T follicular helper cell (primary cell): ENCODE results near the gene TFCP2L1.
"Not testable (repeated sequence)": the region's sequence is repeated elsewhere in the genome, so short reads cannot be mapped to it uniquely, and the experiment has no call there.

Source experiments
- DNase-seq: peaks from one replicate; pipeline ENCODE4 v3.0.0-alpha.2; 2020; ENCODE audit warnings: low read depth
- total RNA-seq, 2 experiments: gene quantifications; one replicate each; lab custom pipeline; 2026; lab: John Stamatoyannopoulos, UW

Gene TFCP2L1
- 0.13 to 0.48 reads per million in 2 experiments for total RNA-seq

DNA sequence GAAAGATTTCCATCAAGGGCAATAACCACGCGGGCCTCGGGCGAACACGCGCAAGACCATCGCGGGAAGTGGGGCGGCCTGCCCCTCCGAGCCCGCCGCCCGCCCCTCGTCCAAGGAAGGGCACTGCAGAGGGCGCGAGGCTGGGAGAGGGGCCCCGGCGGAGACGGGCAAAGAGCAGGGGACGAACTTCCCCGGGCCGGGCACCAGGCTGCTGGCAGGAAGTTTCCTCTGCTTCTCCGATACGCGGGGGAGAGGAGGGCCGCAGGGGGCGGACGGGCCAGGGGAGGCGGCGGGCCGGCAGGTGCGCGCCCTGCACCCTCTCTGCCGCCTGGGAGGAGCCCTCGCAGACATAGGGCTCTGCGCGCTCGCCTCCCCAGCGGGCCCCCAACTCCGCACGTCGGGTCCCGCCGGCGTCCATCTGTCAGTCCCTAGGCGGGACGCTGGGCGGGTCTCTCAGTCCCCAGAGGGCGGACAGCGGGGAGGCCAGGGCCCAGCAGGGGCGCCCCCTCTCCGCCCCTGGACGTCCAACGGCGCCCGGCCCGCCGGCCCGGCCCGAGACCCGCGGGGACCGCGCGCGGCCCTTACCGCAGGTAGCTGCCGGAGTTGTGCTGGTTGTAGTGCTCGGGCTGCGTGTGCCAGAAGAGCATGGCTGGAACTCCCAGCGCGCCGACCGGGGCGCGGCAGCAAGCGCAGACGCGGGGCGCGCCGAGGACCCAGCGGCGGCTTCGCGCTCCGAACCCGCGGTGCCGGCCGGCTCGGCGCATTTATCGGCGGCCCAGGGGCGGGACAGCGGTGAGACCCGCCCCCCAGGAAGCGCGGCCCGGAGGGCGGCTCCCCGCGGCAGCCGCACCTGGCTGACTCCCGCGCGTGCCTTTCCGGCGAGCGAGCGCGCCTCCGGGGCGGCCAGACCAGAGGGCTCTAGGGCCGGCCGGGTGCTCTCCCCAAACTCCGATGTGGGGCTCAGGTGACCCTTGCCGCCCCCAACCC, at the start of gene TFCP2L1:
Gene TFCP2L1, minus strand, starts transcription at position 740 of the 987 bp plus-strand sequence. Its CDS starts 93 bp downstream, at position 647.
- DNase-seq = no peak

DNA sequence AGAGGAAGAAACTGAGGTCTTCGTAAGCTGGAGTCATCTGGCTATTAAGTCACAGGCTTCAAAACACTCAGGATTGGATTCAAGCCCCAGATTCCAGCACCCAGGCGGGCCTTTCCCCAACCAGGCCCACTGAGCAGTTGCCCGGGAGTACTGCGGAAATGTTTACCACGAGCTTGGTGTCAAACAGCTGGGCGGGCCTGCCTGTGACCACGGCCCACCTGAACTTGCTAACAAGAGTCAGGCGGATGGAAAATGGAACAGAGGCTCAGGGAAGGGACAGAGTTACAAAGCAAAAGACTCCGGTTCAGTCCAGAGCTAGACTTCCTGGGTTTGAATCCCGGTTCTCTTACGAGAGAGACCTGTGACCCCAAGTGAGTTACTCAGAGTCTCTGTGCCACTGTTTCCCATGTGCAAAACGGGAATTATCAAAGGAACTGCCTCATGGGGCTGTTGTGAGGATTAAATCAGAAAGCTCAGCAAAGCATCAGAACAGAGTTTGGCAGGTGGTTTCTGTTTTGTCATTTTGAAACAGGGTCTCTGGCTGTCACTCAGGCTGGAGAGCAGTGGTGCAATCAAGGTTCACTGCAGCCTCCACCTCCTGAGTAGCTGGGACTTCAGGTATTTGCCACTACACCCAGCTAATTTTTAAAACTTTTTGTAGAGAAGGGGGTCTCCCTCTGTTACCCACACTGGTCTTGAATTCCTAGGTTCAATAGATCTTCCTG, 49.0 kb upstream of the TFCP2L1 start:
- DNase-seq = no peak

- no peak for DNase-seq
These were observed 48.2 kb upstream of the TFCP2L1 start for GRCh38 chr2:121333231-121333630.

DNA sequence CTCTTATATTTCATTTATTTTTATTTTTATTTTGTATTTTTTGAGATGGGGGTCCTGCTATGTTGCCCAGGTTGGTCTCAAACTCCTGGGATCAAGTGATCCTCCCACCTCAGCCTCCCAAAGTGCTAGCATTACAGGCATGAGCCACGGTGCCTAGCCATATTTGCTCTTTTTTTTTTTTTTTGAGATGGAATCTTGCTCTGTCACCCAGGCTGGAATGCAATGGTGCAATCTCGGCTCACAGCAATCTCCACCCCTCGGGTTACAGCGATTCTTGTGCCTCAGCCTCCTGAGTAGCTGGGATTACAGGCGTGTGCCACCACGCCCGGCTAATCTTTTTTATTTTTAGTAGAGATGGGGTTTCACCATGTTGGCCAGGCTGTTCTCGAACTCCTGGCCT, 46.3 kb upstream of the TFCP2L1 start:
- DNase-seq = not testable (repeated sequence)

DNA sequence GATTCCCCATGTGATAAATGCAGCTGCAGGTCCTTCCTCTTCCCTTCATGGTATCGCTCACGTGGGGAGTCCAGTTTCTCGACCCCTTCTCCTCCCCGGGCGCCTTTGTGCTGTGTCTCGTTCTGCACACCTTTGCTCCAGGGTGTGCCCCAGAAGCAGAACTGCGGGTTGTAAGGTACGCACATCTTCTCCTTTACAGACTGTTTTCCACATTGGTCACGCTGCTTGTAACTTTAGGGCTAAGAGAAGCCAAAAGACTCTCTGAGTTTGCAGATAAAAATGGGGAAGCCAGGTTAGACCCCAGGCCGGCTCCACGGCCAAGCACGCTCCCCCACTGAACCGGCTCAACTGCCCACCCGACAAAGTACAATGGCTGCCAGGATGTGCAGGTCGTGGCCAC, 45.9 kb upstream of the TFCP2L1 start:
- no peak for DNase-seq

- no peak for DNase-seq
These were observed 44.8 kb upstream of the TFCP2L1 start for GRCh38 chr2:121329786-121330185.

DNA sequence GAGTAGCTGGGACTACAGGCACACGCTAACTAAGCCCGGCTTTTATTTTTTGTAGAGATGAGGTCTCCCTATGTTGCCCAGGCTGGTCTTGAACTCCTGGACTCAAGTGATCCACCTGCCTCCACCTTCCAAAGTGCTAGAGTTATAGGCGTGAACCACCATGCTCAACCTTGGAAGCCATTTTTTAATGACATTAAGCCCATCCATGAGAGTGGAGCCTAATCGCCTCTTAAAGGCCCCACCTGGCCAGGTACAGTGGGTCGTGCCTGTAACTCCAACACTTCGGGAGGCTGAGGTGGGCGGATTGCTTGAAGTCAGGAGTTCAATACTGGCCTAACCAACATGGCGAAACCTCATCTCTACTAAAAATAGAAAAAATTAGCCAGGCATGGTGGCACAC, 41.6 kb upstream of the TFCP2L1 start:
- DNase-seq = no peak

- DNase-seq = no peak
These were observed 39.6 kb upstream of the TFCP2L1 start for GRCh38 chr2:121324601-121325000.

GRCh38 chr2:121321476-121321875, 36.5 kb upstream of the TFCP2L1 start:
- DNase-seq = no peak

GRCh38 chr2:121319941-121320340, 34.9 kb upstream of the TFCP2L1 start:
- no peak for DNase-seq

DNA sequence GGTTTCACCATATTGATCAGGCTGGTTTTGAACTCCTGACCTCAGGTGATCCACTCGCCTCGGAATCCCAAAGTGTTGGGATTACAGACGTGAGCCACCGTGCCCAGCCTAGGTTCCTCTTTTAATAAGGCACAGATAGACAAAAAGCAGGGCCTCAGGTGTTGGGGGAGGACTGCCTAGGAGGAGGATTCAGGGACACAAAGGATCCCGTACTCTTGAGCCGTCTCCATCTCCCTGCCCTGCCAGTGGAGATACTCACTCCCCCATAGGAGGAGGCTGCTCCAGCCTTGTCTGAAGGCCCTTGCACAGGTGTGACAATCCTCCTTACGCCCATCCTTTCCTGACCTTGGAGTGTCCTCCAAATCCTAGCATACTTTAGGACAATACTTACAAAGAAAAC, 32.0 kb upstream of the TFCP2L1 start:
- no peak for DNase-seq

- not testable (repeated sequence) for DNase-seq
These were observed 28.7 kb upstream of the TFCP2L1 start for GRCh38 chr2:121313701-121314100.

- DNase-seq = no peak
These were observed 24.8 kb upstream of the TFCP2L1 start for GRCh38 chr2:121309801-121310200.

GRCh38 chr2:121309323-121309722, 24.3 kb upstream of the TFCP2L1 start:
- DNase-seq = no peak

DNA sequence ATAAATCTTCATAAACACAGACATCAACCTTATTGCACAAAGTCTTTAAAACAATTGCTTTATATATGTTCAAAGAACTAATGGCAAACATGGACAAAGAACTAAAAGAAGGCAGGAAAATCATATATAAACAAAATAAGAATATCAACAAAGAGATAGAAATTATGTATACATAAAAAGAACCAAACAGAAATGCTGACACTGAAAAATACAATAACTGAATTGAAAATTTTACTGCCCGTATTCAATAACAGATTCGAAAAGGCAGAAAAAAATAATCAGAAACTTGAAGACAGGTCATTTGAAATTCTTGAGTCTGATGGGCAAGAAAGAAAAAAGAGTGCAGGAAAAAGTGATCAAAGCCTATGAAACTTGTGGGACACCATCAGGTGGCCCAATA, 22.0 kb upstream of the TFCP2L1 start:
- DNase-seq = no peak

- no peak for DNase-seq
These were observed 19.9 kb upstream of the TFCP2L1 start for GRCh38 chr2:121304941-121305340.

DNA sequence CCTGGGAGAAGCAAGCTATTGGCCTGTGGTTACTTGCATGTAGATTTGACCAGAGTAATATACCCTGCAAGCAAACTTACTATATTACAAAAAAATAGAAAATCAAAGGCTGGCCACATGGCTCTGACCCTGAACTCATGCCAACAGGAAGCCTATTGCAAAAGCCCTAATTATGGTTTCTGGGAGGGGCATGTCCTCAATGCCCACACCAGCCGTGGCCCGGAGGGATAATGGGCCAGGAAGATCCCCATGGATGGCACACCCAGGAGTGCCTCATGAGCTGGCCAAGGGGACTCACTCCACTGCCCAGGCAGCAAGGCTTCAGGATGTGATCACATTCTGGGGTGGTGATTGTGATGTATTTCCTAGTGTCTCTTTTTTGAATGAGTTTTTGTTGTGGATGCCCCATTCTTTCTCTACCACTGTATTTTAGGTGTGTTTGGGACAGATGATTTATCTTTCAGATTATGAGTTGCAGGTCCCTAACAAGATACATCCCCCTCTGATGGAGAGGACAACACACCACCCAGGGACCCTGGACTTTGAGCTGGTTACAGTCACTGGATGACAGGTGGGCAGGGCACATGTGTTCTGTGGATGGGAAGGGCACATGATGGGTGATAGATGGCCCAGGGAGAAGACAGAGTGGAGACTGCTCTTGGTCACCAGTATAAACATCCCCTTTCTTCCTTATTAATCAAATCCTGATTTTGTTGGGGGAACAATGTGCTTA, 18.7 kb upstream of the TFCP2L1 start:
- DNase-seq = no peak

- not testable (repeated sequence) for DNase-seq
These were observed 16.2 kb upstream of the TFCP2L1 start for GRCh38 chr2:121301190-121301589.

GRCh38 chr2:121298476-121298875, 13.5 kb upstream of the TFCP2L1 start:
- DNase-seq = no peak

DNA sequence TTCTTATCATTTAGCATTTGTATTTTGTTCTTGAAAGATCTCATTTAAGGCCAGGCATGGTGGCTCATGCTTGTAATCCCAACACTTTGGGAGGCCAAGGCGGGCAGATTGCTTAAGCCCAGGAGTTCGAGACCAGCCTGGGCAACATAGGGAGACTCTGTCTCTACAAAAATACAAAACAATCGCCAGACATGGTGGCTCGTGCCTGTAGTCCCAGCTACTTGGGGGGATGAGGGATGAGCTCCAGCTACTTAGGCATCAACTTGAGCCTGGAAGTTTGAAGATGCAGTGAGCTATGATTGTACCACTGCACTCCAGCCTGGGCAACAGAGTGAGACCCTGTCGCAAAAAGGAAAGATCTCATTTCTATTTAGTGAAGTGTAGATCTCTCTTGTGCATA, 12.9 kb upstream of the TFCP2L1 start:
- DNase-seq = not testable (repeated sequence)

DNA sequence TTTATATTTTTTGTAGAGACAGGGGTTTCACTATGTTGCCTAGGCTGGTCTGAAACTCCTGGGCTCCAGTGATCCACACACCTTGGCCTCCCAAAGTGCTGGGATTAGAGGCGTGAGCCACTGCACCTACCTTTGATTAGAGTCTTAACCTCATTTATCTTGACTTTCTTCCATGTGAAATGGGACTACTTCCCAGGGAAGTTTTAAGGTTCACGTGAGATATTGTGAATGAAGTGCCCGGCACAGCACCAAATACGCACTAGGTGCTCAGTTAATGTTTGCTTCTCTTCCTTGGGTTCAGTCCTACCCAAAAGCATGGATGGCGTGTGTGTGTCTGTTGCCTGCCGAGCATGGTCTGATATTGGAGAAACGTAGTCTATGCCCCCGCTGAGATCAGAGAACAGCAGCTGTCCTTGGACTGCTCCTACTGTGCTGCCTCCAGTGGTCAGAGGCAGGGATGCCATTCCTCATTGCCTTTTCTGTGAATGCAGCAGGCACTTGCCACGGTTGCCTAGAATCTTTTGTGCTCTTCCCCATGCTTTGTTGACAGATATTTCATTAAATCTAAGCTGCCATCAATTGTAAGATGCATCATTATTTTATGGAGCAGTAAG, 12.3 kb upstream of the TFCP2L1 start:
- no peak for DNase-seq
